ENCODE data around the gene PGM1. TPM values are rescaled to one million over a fixed set of nuclear protein-coding genes. Genes with fewer than 3 reads are reported as not detected.
"Not testable (repeated sequence)": the region's sequence is repeated elsewhere in the genome, so short reads cannot be mapped to it uniquely, and the experiment has no call there.

Gene PGM1
- total and polyA plus RNA-seq, 2 of the 13 experiments (the other 11 are each of a cell fraction or from before 2014, with no cell fraction given) = 51.6 to 105 TPM

DNA sequence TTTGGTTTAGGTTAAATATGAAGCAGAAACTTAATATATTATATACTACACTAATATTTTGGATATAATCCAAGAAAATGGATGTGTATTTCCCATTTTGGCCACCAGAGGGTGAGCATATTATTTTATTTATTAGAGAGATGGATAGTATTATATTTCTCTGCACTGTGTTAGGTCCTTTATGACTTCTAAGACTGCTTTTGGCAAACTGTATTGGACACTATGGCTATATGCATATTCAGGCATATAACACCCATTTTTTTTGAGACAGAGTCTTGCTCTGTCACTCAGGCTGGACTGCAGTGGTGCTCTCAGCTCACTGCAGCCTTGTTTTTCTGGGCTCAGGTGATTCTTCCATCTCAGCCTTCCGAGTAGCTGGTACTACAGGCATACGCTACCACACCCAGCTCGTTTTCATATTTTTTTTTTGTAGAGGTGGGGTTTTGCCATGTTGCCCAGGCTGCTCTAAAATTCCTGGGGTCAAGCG, 17.8 kb upstream of the PGM1 start (continued):
- TF ChIP-seq, protein P1, sequence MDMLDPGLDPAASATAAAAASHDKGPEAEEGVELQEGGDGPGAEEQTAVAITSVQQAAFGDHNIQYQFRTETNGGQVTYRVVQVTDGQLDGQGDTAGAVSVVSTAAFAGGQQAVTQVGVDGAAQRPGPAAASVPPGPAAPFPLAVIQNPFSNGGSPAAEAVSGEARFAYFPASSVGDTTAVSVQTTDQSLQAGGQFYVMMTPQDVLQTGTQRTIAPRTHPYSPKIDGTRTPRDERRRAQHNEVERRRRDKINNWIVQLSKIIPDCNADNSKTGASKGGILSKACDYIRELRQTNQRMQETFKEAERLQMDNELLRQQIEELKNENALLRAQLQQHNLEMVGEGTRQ (IDR thresholded peaks at IDR 0.05; ENCODE audit: low read depth, low read length) = no peak
- TF ChIP-seq, protein P1 (CRISPR knock-in tag; IDR thresholded peaks at IDR 0.05; ENCODE audit: borderline replicate concordance) = no peak
- TF ChIP-seq TRIM24 (CRISPR knock-in tag; IDR thresholded peaks at IDR 0.05) (no peak), RFX3 (CRISPR knock-in tag; IDR thresholded peaks at IDR 0.05) (no peak), SP4 (CRISPR knock-in tag; IDR thresholded peaks at IDR 0.05) (no peak), ZNF530 (CRISPR knock-in tag; IDR thresholded peaks at IDR 0.05; ENCODE audit: low read depth) (no peak), MXI1 (IDR thresholded peaks at IDR 0.05; ENCODE audit: borderline replicate concordance, low read depth, low read length) (no peak), HNRNPL (IDR thresholded peaks at IDR 0.05; ENCODE audit: low read depth, low read length) (no peak), MZF1 (CRISPR knock-in tag; IDR thresholded peaks at IDR 0.05; ENCODE audit: borderline replicate concordance) (no peak), DNMT3B (CRISPR knock-in tag; conservative IDR thresholded peaks at IDR 0.05) (no peak), POLR2AphosphoS5 (IDR thresholded peaks at IDR 0.05; ENCODE audit: low read depth, low read length) (no peak), SMC3 (IDR thresholded peaks at IDR 0.05; ENCODE audit: low read length) (peak; percentile 44; the same call in 1 of the 2 replicates)
- TF ChIP-seq, protein P2, sequence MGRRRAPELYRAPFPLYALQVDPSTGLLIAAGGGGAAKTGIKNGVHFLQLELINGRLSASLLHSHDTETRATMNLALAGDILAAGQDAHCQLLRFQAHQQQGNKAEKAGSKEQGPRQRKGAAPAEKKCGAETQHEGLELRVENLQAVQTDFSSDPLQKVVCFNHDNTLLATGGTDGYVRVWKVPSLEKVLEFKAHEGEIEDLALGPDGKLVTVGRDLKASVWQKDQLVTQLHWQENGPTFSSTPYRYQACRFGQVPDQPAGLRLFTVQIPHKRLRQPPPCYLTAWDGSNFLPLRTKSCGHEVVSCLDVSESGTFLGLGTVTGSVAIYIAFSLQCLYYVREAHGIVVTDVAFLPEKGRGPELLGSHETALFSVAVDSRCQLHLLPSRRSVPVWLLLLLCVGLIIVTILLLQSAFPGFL (CRISPR knock-in tag; IDR thresholded peaks at IDR 0.05) = no peak
- TF ChIP-seq, protein P3, sequence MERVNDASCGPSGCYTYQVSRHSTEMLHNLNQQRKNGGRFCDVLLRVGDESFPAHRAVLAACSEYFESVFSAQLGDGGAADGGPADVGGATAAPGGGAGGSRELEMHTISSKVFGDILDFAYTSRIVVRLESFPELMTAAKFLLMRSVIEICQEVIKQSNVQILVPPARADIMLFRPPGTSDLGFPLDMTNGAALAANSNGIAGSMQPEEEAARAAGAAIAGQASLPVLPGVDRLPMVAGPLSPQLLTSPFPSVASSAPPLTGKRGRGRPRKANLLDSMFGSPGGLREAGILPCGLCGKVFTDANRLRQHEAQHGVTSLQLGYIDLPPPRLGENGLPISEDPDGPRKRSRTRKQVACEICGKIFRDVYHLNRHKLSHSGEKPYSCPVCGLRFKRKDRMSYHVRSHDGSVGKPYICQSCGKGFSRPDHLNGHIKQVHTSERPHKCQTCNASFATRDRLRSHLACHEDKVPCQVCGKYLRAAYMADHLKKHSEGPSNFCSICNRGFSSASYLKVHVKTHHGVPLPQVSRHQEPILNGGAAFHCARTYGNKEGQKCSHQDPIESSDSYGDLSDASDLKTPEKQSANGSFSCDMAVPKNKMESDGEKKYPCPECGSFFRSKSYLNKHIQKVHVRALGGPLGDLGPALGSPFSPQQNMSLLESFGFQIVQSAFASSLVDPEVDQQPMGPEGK (CRISPR knock-in tag; IDR thresholded peaks at IDR 0.05) = no peak
- TF ChIP-seq, protein P4, sequence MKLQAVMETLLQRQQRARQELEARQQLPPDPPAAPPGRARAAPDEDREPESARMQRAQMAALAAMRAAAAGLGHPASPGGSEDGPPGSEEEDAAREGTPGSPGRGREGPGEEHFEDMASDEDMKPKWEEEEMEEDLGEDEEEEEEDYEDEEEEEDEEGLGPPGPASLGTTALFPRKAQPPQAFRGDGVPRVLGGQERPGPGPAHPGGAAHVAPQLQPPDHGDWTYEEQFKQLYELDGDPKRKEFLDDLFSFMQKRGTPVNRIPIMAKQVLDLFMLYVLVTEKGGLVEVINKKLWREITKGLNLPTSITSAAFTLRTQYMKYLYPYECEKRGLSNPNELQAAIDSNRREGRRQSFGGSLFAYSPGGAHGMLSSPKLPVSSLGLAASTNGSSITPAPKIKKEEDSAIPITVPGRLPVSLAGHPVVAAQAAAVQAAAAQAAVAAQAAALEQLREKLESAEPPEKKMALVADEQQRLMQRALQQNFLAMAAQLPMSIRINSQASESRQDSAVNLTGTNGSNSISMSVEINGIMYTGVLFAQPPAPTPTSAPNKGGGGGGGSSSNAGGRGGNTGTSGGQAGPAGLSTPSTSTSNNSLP (IDR thresholded peaks at IDR 0.05; ENCODE audit: low read depth, low read length) = peak; percentile 73; the same call in 1 of the 2 replicates

DNA sequence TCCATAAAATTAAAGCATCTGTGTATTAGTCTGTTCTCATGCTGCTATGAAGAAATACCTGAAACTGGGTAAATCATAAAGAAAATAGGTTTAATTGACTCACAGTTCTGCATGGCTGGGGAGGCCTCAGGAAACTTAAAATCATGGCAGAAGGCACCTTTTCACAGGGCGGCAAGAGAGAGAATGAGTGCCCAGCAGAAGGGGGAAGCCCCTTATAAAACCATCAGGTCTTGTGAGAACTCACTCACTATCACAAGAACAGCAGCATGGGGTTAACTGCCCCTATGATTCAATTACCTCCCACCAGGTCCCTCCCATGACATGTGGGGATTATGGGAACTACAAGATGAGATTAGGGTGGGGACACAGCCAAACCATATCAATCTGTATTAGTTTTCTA, 6.9 kb upstream of the PGM1 start:
- DNase-seq (ENCODE audit: low spot score); BruUV-seq (replicated peaks); H3K27me3 ChIP-seq (ENCODE audit: control insufficient read depth in 1 of 2, insufficient read depth in 2 of 2, low read length in 2 of 2); H2AFZ ChIP-seq (ENCODE audit: low read length); H3K4me2 ChIP-seq (ENCODE audit: low read depth, low read length); H3K9ac ChIP-seq (ENCODE audit: insufficient read depth, low read depth, low read length); H3K9me3 ChIP-seq (ENCODE audit: low read length); CTCF ChIA-PET (ENCODE audit: low intra/inter-chr PET ratio, low total read pairs); H3K27ac ChIP-seq (ENCODE audit: extremely low read length, insufficient read depth, low read length); intact Hi-C loops (cut with micrococcal nuclease; ENCODE audit: unreplicated experiment); POLR2A ChIA-PET; ATAC-seq; in situ Hi-C loops (cut with HindIII; ENCODE audit: extremely low pct_ligation_motif_present, low pct_unique_long_range_greater_than_20kb); H4K20me1 ChIP-seq (ENCODE audit: insufficient read depth, low read length); H3K4me3 ChIP-seq (replicated peaks in 1 of 3; ENCODE audit: insufficient read depth in 1 of 3, low read depth in 2 of 3, low read length in 3 of 3); H3K36me3 ChIP-seq (replicated peaks in 1 of 2; ENCODE audit: control insufficient read depth in 1 of 2, insufficient read depth in 2 of 2, low read length in 2 of 2); H3K79me2 ChIP-seq (ENCODE audit: insufficient read depth, low read length); FAIRE-seq: not testable (repeated sequence)
- WGBS (ENCODE audit: low lambda C conversion rate) = 95% methylated on average over 1 of the region's 1 CpG
- peaks cover 19% of the 10 kb centered on the region for H3K4me1 ChIP-seq (ENCODE audit: insufficient read depth, low read length)

All from HepG2 (cell line).